Adrenal gland (tissue), 5 donors: ENCODE data around the gene CHM.

Experiments used
- CTCF ChIP-seq, 6 experiments: fragments of 450-650 bp in 4 of 6; fragments of 200-600 bp in 2 of 6; sonication (generic) in 1 of 6; IDR thresholded peaks; 1 replicate in 5 of 6; 2 replicates in 1 of 6; pipeline versions ENCODE4 v1.5.1 to v1.8.0; 2016 to 2021; ENCODE audit warnings: antibody characterized with exemption in 6 of 6, mild to moderate bottlenecking in 2 of 6, moderate library complexity in 1 of 6
- POLR2A ChIP-seq, 2 donors: fragments of 450-650 bp; IDR thresholded peaks; one replicate each; pipeline ENCODE4 v1.6.1; 2017; ENCODE audit warnings: antibody characterized with exemption in 2 of 2, mild to moderate bottlenecking in 2 of 2, moderate library complexity in 1 of 2
- donor health status: DM: no; HTN: no; CAD: no.

- peak in 2 of 6 experiments; percentile 3 to 6 for TF ChIP-seq CTCF (IDR thresholded peaks at IDR 0.05)
- no peak for TF ChIP-seq POLR2A (IDR thresholded peaks at IDR 0.05)
These were observed 19.6 kb upstream of the CHM start for GRCh38 chrX:86066998-86067397.
